Measurements from ENCODE around the gene HNF1B.

HNF1B gene

GRCh38 chr17:37750292-37750691, 5.4 kb upstream of the HNF1B start:
- H3K9me3 ChIP-seq (ENCODE audit: control insufficient read depth, insufficient read depth, low read length): no peaks in the 10 kb centered on the region
- H3K4me3 ChIP-seq (ENCODE audit: low read length): no peak overlapping the region
- no peaks in the 10 kb centered on the region for H3F3A ChIP-seq (ENCODE audit: control insufficient read depth, insufficient read depth)
- peaks cover 4% of the 10 kb centered on the region for H3K4me1 ChIP-seq (ENCODE audit: control insufficient read depth, low read length)
- H3K27ac ChIP-seq (ENCODE audit: low read depth, low read length): no peak overlapping the region
- no peak for TF ChIP-seq CTCF (IDR thresholded peaks at IDR 0.05; ENCODE audit: low read depth, low read length, poor library complexity, severe bottlenecking)
- H3K79me2 ChIP-seq (ENCODE audit: control insufficient read depth, low read length): no peaks in the 10 kb centered on the region
- no peaks in the 10 kb centered on the region for H3K36me3 ChIP-seq (ENCODE audit: control insufficient read depth, low read length)
- 0 out of 2 replicates have a peak, but pooled peaks cover 3% of the 10 kb centered on the region for H4K20me1 ChIP-seq (ENCODE audit: control insufficient read depth, insufficient read depth, low read depth, low read length)
- no peak overlapping the region for H3K4me2 ChIP-seq (ENCODE audit: low read length)
- no peaks in the 10 kb centered on the region for H3K9me2 ChIP-seq (replicated peaks; ENCODE audit: control insufficient read depth, low read length)
- H3K27me3 ChIP-seq (ENCODE audit: control insufficient read depth, low read length): peaks cover 64% of the 10 kb centered on the region

GRCh38 chr17:37747222-37747621, 2.4 kb upstream of the HNF1B start:
- no peaks in the 10 kb centered on the region for H3F3A ChIP-seq (ENCODE audit: control insufficient read depth, insufficient read depth)
- peaks cover 14% of the 10 kb centered on the region for H3K4me1 ChIP-seq (ENCODE audit: control insufficient read depth, low read length)
- 0 out of 2 replicates have a peak, but pooled peaks cover 3% of the 10 kb centered on the region for H4K20me1 ChIP-seq (ENCODE audit: control insufficient read depth, insufficient read depth, low read depth, low read length)
- H3K27me3 ChIP-seq (ENCODE audit: control insufficient read depth, low read length): peaks cover 82% of the 10 kb centered on the region
- no peaks in the 10 kb centered on the region for H3K36me3 ChIP-seq (ENCODE audit: control insufficient read depth, low read length)
- no peaks in the 10 kb centered on the region for H3K9me3 ChIP-seq (ENCODE audit: control insufficient read depth, insufficient read depth, low read length)
- no peaks in the 10 kb centered on the region for H3K9me2 ChIP-seq (replicated peaks; ENCODE audit: control insufficient read depth, low read length)
- H3K27ac ChIP-seq (ENCODE audit: low read depth, low read length): no peak overlapping the region
- H3K4me3 ChIP-seq (ENCODE audit: low read length): no peak overlapping the region
- TF ChIP-seq CTCF (IDR thresholded peaks at IDR 0.05; ENCODE audit: low read depth, low read length, poor library complexity, severe bottlenecking) (no peak), EZH2phosphoT487 (IDR thresholded peaks at IDR 0.05; ENCODE audit: borderline replicate concordance, low read length) (no peak)
- H3K4me2 ChIP-seq (ENCODE audit: low read length): no peak overlapping the region
- H3K79me2 ChIP-seq (ENCODE audit: control insufficient read depth, low read length): no peaks in the 10 kb centered on the region

GRCh38 chr17:37746617-37747016, 1.8 kb upstream of the HNF1B start:
- Histone ChIP-seq H3K9me2 (replicated peaks; ENCODE audit: control insufficient read depth, low read length) (no peaks in the 10 kb centered on the region), H3F3A (ENCODE audit: control insufficient read depth, insufficient read depth) (no peaks in the 10 kb centered on the region), H4K20me1 (ENCODE audit: control insufficient read depth, insufficient read depth, low read depth, low read length) (peaks cover 3% of the 10 kb centered on the region; the same call in 1 of the 2 replicates), H3K4me2 (ENCODE audit: low read length) (no peak overlapping the region), H3K79me2 (ENCODE audit: control insufficient read depth, low read length) (no peaks in the 10 kb centered on the region), H3K4me3 (ENCODE audit: low read length) (no peak overlapping the region), H3K27ac (ENCODE audit: low read depth, low read length) (no peak overlapping the region), H3K36me3 (ENCODE audit: control insufficient read depth, low read length) (no peaks in the 10 kb centered on the region), H3K27me3 (ENCODE audit: control insufficient read depth, low read length) (peaks cover 83% of the 10 kb centered on the region), H3K4me1 (ENCODE audit: control insufficient read depth, low read length) (peaks cover 14% of the 10 kb centered on the region), H3K9me3 (ENCODE audit: control insufficient read depth, insufficient read depth, low read length) (no peaks in the 10 kb centered on the region)
- TF ChIP-seq EZH2phosphoT487 (IDR thresholded peaks at IDR 0.05; ENCODE audit: borderline replicate concordance, low read length) (no peak), CTCF (IDR thresholded peaks at IDR 0.05; ENCODE audit: low read depth, low read length, poor library complexity, severe bottlenecking) (no peak)

Data from DOHH2 (cell line).